ENCODE data around the gene KCTD4. TPM values are rescaled to one million over a fixed set of nuclear protein-coding genes. Genes with fewer than 3 reads are reported as not detected.
"Not testable (repeated sequence)": the region's sequence is repeated elsewhere in the genome, so short reads cannot be mapped to it uniquely, and the experiment has no call there.

The KCTD4 gene
- total RNA-seq, 1 experiment from 2014 or later = 0.79 TPM

GRCh38 chr13:45191874-45192273, 9.0 kb downstream of the KCTD4 start:
- Mint-ChIP-seq H3K27me3 (ENCODE audit: insufficient read depth, unreplicated experiment) (no peaks in the 10 kb centered on the region), H3K27ac (ENCODE audit: low read depth, unreplicated experiment) (no peak overlapping the region), H3K36me3 (ENCODE audit: insufficient read depth, unreplicated experiment) (no peaks in the 10 kb centered on the region), H3K4me3 (ENCODE audit: unreplicated experiment) (no peak overlapping the region), H3K9me3 (ENCODE audit: unreplicated experiment) (no peaks in the 10 kb centered on the region), H3K4me1 (ENCODE audit: insufficient read depth, unreplicated experiment) (peaks cover 21% of the 10 kb centered on the region)
- POLR2A ChIA-PET = interaction anchor here (0.6 to 10.5 kb wide), 18 partner anchors 10 to 149 kb away, joined by 3 to 153 read pairs (median 12); partner anchors contain the start of genes GTF2F2 and TPT1
- no peak for DNase-seq (ENCODE audit: unreplicated experiment)
- TF ChIP-seq CTCF (IDR thresholded peaks at IDR 0.05; ENCODE audit: unreplicated experiment) = no peak
- intact Hi-C loops (cut with micrococcal nuclease) = no loop called here
- CTCF ChIA-PET = interaction anchor here (0.6 to 5.7 kb wide), 7 partner anchors 21 to 144 kb away, joined by 3 to 65 read pairs (median 7); no protein-coding TSS in a partner anchor
- BruUV-seq (replicated peaks) = no TSS peak

DNA sequence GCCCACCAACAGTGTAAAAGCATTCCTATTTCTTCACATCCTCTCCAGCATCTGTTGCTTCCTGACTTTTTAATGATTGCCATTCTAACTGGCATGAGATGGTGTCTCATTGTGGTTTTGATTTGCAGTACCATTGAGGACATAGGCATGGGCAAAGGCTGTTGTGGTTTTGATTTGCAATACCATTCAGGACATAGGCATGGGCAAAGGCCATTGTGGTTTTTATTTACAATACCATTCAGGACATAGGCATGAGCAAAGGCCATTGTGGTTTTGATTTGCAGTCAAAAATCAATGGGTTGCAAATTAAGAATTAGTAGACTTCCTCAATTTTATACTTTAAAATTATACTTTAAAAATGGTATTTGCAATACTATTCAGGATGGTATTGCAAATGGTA, 11.3 kb downstream of the KCTD4 start:
- H3K27me3 Mint-ChIP-seq (ENCODE audit: insufficient read depth, unreplicated experiment); H3K4me3 Mint-ChIP-seq (ENCODE audit: unreplicated experiment); H3K36me3 Mint-ChIP-seq (ENCODE audit: insufficient read depth, unreplicated experiment); H3K4me1 Mint-ChIP-seq (ENCODE audit: insufficient read depth, unreplicated experiment); H3K9me3 Mint-ChIP-seq (ENCODE audit: unreplicated experiment); intact Hi-C loops (cut with micrococcal nuclease); H3K27ac Mint-ChIP-seq (ENCODE audit: low read depth, unreplicated experiment); CTCF ChIA-PET; BruUV-seq (replicated peaks): not testable (repeated sequence)
- POLR2A ChIA-PET = interaction anchor here (1.4 to 10.5 kb wide), 4 partner anchors 12 to 69 kb away, joined by 3 to 153 read pairs (median 40); partner anchors contain the start of gene GTF2F2
- peak; percentile 83 for DNase-seq (ENCODE audit: unreplicated experiment)

- DNase-seq (ENCODE audit: unreplicated experiment); CTCF ChIA-PET; H3K9me3 Mint-ChIP-seq (ENCODE audit: unreplicated experiment); H3K27ac Mint-ChIP-seq (ENCODE audit: low read depth, unreplicated experiment); H3K4me3 Mint-ChIP-seq (ENCODE audit: unreplicated experiment); POLR2A ChIA-PET; BruUV-seq (replicated peaks); intact Hi-C loops (cut with micrococcal nuclease); H3K4me1 Mint-ChIP-seq (ENCODE audit: insufficient read depth, unreplicated experiment); H3K36me3 Mint-ChIP-seq (ENCODE audit: insufficient read depth, unreplicated experiment); H3K27me3 Mint-ChIP-seq (ENCODE audit: insufficient read depth, unreplicated experiment): not testable (repeated sequence)
These were observed 11.8 kb downstream of the KCTD4 start for GRCh38 chr13:45189077-45189476.

- no peak for TF ChIP-seq CTCF (IDR thresholded peaks at IDR 0.05; ENCODE audit: unreplicated experiment)
- Mint-ChIP-seq H3K27ac (ENCODE audit: low read depth, unreplicated experiment) (no peak overlapping the region), H3K4me3 (ENCODE audit: unreplicated experiment) (no peak overlapping the region), H3K27me3 (ENCODE audit: insufficient read depth, unreplicated experiment) (no peaks in the 10 kb centered on the region), H3K4me1 (ENCODE audit: insufficient read depth, unreplicated experiment) (peaks cover 9% of the 10 kb centered on the region), H3K36me3 (ENCODE audit: insufficient read depth, unreplicated experiment) (peaks cover 6% of the 10 kb centered on the region), H3K9me3 (ENCODE audit: unreplicated experiment) (no peaks in the 10 kb centered on the region)
- ChIA-PET CTCF (interaction anchor here (0.6 kb wide), 2 partner anchors 56 to 102 kb away, joined by 3 read pairs; no protein-coding TSS in a partner anchor), POLR2A (interaction anchor here (1.2 to 2.6 kb wide), 2 partner anchors 16 to 20 kb away, joined by 4 to 13 read pairs; no protein-coding TSS in a partner anchor)
- no peak for DNase-seq (ENCODE audit: unreplicated experiment)
- intact Hi-C loops (cut with micrococcal nuclease) = no loop called here
- no TSS peak for BruUV-seq (replicated peaks)
These were observed 15.6 kb downstream of the KCTD4 start for GRCh38 chr13:45185286-45185685.

DNA sequence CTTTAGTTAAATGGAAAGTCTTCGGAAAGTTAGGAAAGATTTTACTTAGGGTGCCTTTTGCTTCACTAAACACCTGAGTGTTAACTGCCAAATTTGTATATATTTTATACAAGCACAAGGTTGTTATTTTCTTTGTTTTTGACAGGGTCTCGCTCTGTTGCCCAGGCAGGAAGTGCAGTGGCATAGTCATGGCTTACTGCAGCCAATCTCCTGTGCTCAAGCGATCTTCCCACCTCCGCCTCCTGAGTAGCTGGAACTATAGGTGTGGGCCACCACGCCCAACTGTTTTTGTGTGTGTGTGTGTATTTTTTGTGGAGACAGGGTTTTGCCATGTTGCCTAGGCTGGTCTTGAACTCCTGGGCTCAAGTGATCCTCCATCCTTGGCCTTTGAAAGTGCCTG, 16.2 kb downstream of the KCTD4 start:
- no peak for TF ChIP-seq CTCF (IDR thresholded peaks at IDR 0.05; ENCODE audit: unreplicated experiment)
- Mint-ChIP-seq H3K27ac (ENCODE audit: low read depth, unreplicated experiment) (no peak overlapping the region), H3K9me3 (ENCODE audit: unreplicated experiment) (no peaks in the 10 kb centered on the region), H3K4me3 (ENCODE audit: unreplicated experiment) (no peak overlapping the region), H3K27me3 (ENCODE audit: insufficient read depth, unreplicated experiment) (no peaks in the 10 kb centered on the region), H3K36me3 (ENCODE audit: insufficient read depth, unreplicated experiment) (peaks cover 6% of the 10 kb centered on the region), H3K4me1 (ENCODE audit: insufficient read depth, unreplicated experiment) (peaks cover 9% of the 10 kb centered on the region)
- ChIA-PET POLR2A (interaction anchor here (1.2 to 2.6 kb wide), 2 partner anchors 16 to 20 kb away, joined by 4 to 13 read pairs; no protein-coding TSS in a partner anchor), CTCF (no interaction called here)
- BruUV-seq (replicated peaks) = no TSS peak
- no peak for DNase-seq (ENCODE audit: unreplicated experiment)
- intact Hi-C loops (cut with micrococcal nuclease) = no loop called here

All from MCF 10A (cell line).